HG03378 (cell line): Measurements from ENCODE around the gene PARP4.
"Not testable (repeated sequence)": the region's sequence is repeated elsewhere in the genome, so short reads cannot be mapped to it uniquely, and the experiment has no call there.

Experiments
- ATAC-seq: cut with Tn5 transposase; IDR thresholded peaks from one replicate; pipeline ENCODE4 v1.9.1; 2021; ENCODE audit warnings: mild to moderate bottlenecking, moderate library complexity; ENCODE audit not compliant: unreplicated experiment

Gene PARP4

GRCh38 chr13:24380227-24380626, 132.4 kb downstream of the PARP4 start:
- not testable (repeated sequence) for ATAC-seq

- not testable (repeated sequence) for ATAC-seq
Measured at GRCh38 chr13:24371273-24371672, 141.3 kb downstream of the PARP4 start.
